ENCODE measurements around the gene SCAF8.

DNA sequence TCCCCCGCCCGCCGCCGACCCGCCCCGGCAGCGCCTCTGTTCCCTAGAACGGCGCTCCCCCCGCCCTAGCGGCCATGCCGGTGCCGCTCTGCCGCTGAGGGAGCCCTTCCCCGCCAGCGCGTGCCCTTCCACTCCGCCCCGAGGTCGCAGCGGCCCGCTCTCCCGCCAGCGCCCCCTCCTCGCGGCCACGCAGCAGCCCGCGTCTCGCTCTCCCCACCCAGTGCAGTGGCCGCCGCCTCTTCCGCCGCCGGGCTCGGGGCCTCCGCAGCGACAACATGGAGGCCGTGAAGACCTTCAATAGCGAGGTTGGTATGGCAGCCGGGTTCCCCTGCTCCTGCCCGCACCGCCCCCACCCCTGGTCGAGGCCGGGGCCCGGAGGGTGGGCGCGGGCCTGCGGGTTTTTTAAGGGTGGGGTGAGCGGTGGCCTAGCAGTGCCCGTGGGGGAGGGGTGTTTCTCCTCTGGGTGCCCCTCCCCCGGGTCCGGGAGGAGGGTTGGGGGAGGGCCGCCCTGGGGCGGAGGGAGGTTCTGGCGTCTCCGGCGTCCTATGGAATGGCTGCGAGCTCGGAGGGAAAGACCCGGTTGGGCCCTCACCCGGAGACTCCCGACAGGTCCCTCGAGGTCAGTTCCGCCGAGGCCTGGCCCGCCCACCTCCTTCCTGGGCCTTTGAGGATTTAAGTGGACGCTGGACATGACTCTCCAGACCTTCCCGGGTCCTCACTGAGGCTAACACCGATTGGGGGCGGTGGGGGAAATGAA is 588 bp downstream of the SCAF8 start:
- TF ChIP-seq, protein P1, sequence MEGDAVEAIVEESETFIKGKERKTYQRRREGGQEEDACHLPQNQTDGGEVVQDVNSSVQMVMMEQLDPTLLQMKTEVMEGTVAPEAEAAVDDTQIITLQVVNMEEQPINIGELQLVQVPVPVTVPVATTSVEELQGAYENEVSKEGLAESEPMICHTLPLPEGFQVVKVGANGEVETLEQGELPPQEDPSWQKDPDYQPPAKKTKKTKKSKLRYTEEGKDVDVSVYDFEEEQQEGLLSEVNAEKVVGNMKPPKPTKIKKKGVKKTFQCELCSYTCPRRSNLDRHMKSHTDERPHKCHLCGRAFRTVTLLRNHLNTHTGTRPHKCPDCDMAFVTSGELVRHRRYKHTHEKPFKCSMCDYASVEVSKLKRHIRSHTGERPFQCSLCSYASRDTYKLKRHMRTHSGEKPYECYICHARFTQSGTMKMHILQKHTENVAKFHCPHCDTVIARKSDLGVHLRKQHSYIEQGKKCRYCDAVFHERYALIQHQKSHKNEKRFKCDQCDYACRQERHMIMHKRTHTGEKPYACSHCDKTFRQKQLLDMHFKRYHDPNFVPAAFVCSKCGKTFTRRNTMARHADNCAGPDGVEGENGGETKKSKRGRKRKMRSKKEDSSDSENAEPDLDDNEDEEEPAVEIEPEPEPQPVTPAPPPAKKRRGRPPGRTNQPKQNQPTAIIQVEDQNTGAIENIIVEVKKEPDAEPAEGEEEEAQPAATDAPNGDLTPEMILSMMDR (IDR thresholded peaks at IDR 0.05 in 8 of 11, conservative IDR thresholded peaks at IDR 0.05 in 3 of 11), result peak in 3 of 11 experiments; percentile 3 to 11 (median 11)
- peak in 2 of 3 donors; percentile 10 to 56 for TF ChIP-seq POLR2A (IDR thresholded peaks at IDR 0.05)

All from spleen (tissue), 7 donors.